Heart left ventricle (tissue), 16 donors: Measurements from ENCODE around the gene LCN10. TPM values are rescaled to one million over a fixed set of nuclear protein-coding genes. Genes with fewer than 3 reads are reported as not detected.

Experiments
- ATAC-seq, 4 donors: fragments of 200-7000 bp; cut with Tn5 transposase; one replicate each; pipeline ENCODE4 v1.9.1; 2020 to 2022; ENCODE audit warnings: moderate library complexity in 4 of 4, mild to moderate bottlenecking in 3 of 4, moderate number of reproducible peaks in 1 of 4
- DNase-seq, 5 donors: peaks; one replicate each; pipeline ENCODE4 v3.0.0-alpha.2; 2020
- H3K27ac ChIP-seq, 12 donors: fragments of 200-600 bp; sonication (generic) in 4 of 12; one replicate each; pipeline versions ENCODE4 v1.5.0 to v1.8.0; 2016 to 2022; ENCODE audit warnings: mild to moderate bottlenecking in 2 of 12
- H3K27me3 ChIP-seq, 9 donors: fragments of 200-600 bp; sonication (generic) in 2 of 9; one replicate each; pipeline versions ENCODE4 v1.5.1 to v1.8.0; 2016 to 2022; ENCODE audit warnings: mild to moderate bottlenecking in 3 of 9
- H3K36me3 ChIP-seq, 9 donors: fragments of 200-600 bp; sonication (generic) in 2 of 9; one replicate each; pipeline versions ENCODE4 v1.5.0 to v1.8.0; 2018 to 2022; ENCODE audit warnings: mild to moderate bottlenecking in 2 of 9
- H3K4me1 ChIP-seq, 12 donors: fragments of 200-600 bp; sonication (generic) in 4 of 12; one replicate each; pipeline versions ENCODE4 v1.5.0 to v1.8.0; 2016 to 2022; ENCODE audit warnings: mild to moderate bottlenecking in 3 of 12
- H3K4me3 ChIP-seq, 12 donors: fragments of 200-600 bp; sonication (generic) in 4 of 12; one replicate each; pipeline versions ENCODE4 v1.5.0 to v1.8.0; 2017 to 2022; ENCODE audit warnings: mild to moderate bottlenecking in 9 of 12, moderate library complexity in 4 of 12
- H3K9me3 ChIP-seq, 12 donors: fragments of 200-600 bp; sonication (generic) in 4 of 12; one replicate each; pipeline versions ENCODE4 v1.5.0 to v1.8.0; 2016 to 2022; ENCODE audit warnings: mild to moderate bottlenecking in 1 of 12
- CTCF ChIP-seq, 12 donors: fragments of 200-600 bp; sonication (generic) in 4 of 12; IDR thresholded peaks; one replicate each; pipeline versions ENCODE4 v1.5.0 to v1.8.0; 2018 to 2022; ENCODE audit warnings: antibody characterized with exemption in 12 of 12, mild to moderate bottlenecking in 5 of 12
- POLR2A ChIP-seq, 2 donors: fragments of 450-650 bp; IDR thresholded peaks; one replicate each; pipeline ENCODE4 v1.6.1; 2017; ENCODE audit warnings: antibody characterized with exemption in 2 of 2, mild to moderate bottlenecking in 2 of 2, moderate library complexity in 2 of 2
- WGBS, 4 donors: extraction: QIAGEN DNeasy Blood & Tissue Kit in 2 of 4; methylation state at CpG; one replicate each; pipeline versions ENCODE4 v1.1.5 to v1.1.7; 2013 to 2018; 5-methylcytosine and 5-hydroxymethylcytosine counted together
- intact Hi-C, 10 donors: fragments of 100-400 bp; cut with DNase I; formaldehyde crosslinking; loops; one replicate each; pipeline versions ENCODE4 v1.11.1 to v1.14.2; 2022
- polyA plus RNA-seq, 2 donors: library from polyadenylated mRNA; stranded (reverse); fragments of 200-250 nt; gene quantifications; one replicate each; pipeline ENCODE4 v1.2.3, GENCODE V29; 2013
- total RNA-seq, 9 donors: library from RNA; depleted of rRNA in 2 of 9; stranded (reverse); fragments of >200 nt in 2 of 9; fragmentation: NEBNext Ultra II Directional in 3 of 9; extraction: Animal tissue kit (Norgen Biotek cat#: 25700) in 3 of 9; gene quantifications; one replicate each; pipeline versions ENCODE4 v1.1.0 to v1.2.4, GENCODE V29; 2016 to 2023
- donor health status: ischemic (EF 13 %, LVEDD 7.1; RV severe dilation, severe dysfunction).
- donor health status: healthy with polysubstance abuse.
- donor health status: DM: no; HTN: yes; CAD: no.
- donor health status: DM: no; HTN: no; CAD: no.
- donor health status: ischemic (EF 25% LVEDD 6.9; RV normal size, moderate dysfunction).
- donor health status: ischemic (EF 25% LVEDD 5.7; RV mildly dilated, moderate dysfunction).
- donor health status: healthy.
- donor health status: DM: yes; HTN: yes; CAD: no.
- donor health status: ischemic (EF 35%, LVEDD 5.7; RV mildly dilated, moderate dysfunction).
- donor health status: nonischemic (EF 11% LVEDD 7.7; RV severe dilation, severe dysfunction).
- donor health status: DM: yes; HTN: yes; CAD: no.
- donor health status: PGD.
- donor health status: ischemic (EF 29% LVEDD 5.4; RV normal size, mild dysfunction).
- donor health status: nonischemic (EF 23%, LVEDD 6.1; RV moderate dilation, normal function).

The LCN10 gene
- total and polyA plus RNA-seq, 11 donors = 0.50 to 40.7 (median 10.5) TPM

DNA sequence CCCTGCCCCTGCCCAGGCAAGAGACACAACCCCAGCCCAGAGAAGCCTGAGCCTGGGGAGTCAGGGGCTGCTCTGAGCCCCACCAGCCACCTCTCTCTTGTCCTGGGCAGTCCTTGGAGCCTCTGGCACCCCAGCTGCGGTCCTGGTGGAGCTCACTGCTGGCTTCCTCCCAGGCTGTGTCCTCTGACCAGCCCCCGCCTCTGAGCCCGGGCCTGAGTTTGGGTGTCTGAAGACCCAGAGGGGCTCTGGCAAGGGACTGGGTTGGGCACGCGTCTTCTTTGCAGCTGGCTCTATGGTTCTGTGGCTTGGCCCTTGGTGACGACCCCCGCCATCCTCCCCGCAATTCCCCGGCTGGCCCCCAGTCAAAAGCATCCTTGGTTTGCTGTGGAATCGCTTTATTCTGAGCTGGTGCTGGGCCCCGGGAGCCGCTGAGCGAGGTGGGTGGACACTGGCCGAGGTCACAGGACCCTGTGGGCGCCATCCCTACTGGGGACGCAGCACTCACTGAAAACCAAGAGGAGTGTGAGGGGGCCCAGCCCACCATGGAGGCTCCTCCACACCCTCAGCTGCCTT is 985 bp upstream of the LCN10 start:
- intact Hi-C loops = no loop called here
- Histone ChIP-seq H3K36me3 (no peaks in the 10 kb centered on the region), H3K9me3 (no peaks in the 10 kb centered on the region), H3K4me3 (peak overlapping the region in 3 of 12 donors; percentile 24 to 55 (median 49)), H3K27me3 (peaks cover 0 to 19% (median 0%) of the 10 kb centered on the region in 9 donors), H3K27ac (no peak overlapping the region), H3K4me1 (peaks cover 0 to 53% (median 25%) of the 10 kb centered on the region in 12 donors)
- DNase-seq (no peak), ATAC-seq (no peak)
- TF ChIP-seq POLR2A (IDR thresholded peaks at IDR 0.05) (no peak), CTCF (IDR thresholded peaks at IDR 0.05) (no peak)
- 83 to 96% (median 93%) methylated on average over 8 to 16 of the region's 16 CpGs for WGBS, 4 donors

DNA sequence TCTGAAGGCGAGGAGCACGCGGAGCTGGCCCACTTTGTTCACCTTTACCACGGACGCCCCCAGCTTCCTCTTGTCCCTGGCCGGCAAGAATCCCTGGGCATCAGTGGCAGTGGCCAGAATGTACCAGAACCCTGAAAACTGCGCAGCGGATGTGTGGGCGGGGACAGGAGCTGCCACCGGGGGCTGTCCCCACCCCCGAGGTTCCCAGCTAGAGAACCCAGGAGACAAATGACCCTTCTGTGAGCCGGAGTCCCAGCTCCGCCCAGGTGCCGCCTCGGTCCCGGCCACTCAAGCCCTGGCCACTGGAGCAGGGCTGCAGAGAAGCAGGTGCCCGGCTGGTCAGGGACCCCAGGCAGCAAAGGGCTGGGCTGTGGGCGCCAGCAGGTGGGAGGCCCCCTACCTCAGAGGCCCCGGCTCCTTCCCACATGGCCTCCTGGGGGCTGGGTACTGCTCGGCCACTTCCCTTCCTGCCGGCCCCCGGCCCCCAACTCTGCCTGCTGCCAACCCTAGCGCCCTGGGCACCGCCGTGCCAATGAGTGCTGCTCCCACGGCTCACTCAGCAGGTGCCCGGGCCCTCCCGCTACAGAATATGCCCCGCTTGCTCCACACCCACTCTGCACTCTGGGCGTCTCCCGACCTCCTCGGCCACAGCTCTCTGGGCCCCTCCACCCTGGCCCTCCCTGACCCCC is 713 bp downstream of the LCN10 start:
- Histone ChIP-seq H3K36me3 (no peaks in the 10 kb centered on the region), H3K27me3 (peaks cover 0 to 19% (median 0%) of the 10 kb centered on the region in 9 donors), H3K4me1 (peaks cover 0 to 36% (median 18%) of the 10 kb centered on the region in 12 donors), H3K4me3 (peak overlapping the region in 10 of 12 donors; percentile 2 to 55 (median 18)), H3K9me3 (no peaks in the 10 kb centered on the region), H3K27ac (peak overlapping the region in 5 of 12 donors; percentile 22 to 62 (median 47))
- 51 to 67% (median 60%) methylated on average over 23 to 32 of the region's 32 CpGs for WGBS, 4 donors
- no peak for DNase-seq
- peak in 3 of 4 donors; percentile 14 to 20 (median 16) for ATAC-seq
- TF ChIP-seq CTCF (IDR thresholded peaks at IDR 0.05) (no peak), POLR2A (IDR thresholded peaks at IDR 0.05) (peak in 1 of 2 donors; percentile 43)
- intact Hi-C loops = no loop called here

- no peaks in the 10 kb centered on the region for H3K9me3 ChIP-seq
- TF ChIP-seq POLR2A (IDR thresholded peaks at IDR 0.05) (no peak), CTCF (IDR thresholded peaks at IDR 0.05) (no peak)
- peak overlapping the region in 10 of 12 donors; percentile 2 to 55 (median 18) for H3K4me3 ChIP-seq
- peak in 4 of 5 donors; percentile 62 to 77 (median 64) for DNase-seq
- ATAC-seq = peak; percentile 62 to 77 (median 66)
- H3K4me1 ChIP-seq = peaks cover 0 to 36% (median 15%) of the 10 kb centered on the region in 12 donors
- H3K27ac ChIP-seq = peak overlapping the region in 6 of 12 donors; percentile 4 to 62 (median 36)
- intact Hi-C loops = no loop called here
- no peaks in the 10 kb centered on the region for H3K36me3 ChIP-seq
- WGBS, 4 donors = 21 to 34% (median 23%) methylated on average over 21 to 37 of the region's 37 CpGs
- peaks cover 0 to 19% (median 0%) of the 10 kb centered on the region in 9 donors for H3K27me3 ChIP-seq
Measured at GRCh38 chr9:136740971-136741882, 1.5 kb downstream of the LCN10 start.
